Measurements from ENCODE around the gene GABRB3. TPM values are rescaled to one million over a fixed set of nuclear protein-coding genes. Genes with fewer than 3 reads are reported as not detected.

The GABRB3 gene
- total RNA-seq, 1 donor from 2014 or later = 47.9 TPM

GRCh38 chr15:26679927-26680326 lies 92.9 kb downstream of the GABRB3 start:
- H3K9me3 Mint-ChIP-seq (ENCODE audit: unreplicated experiment) = peaks cover 2% of the 10 kb centered on the region
- FAIRE-seq = no peak
- Histone ChIP-seq H3K27me3 (ENCODE audit: insufficient read depth, low read length) (no peaks in the 10 kb centered on the region), H3K4me2 (ENCODE audit: low read length) (no peak overlapping the region), H3K79me2 (ENCODE audit: insufficient read depth, low read length) (no peaks in the 10 kb centered on the region), H3K9me3 (ENCODE audit: insufficient read depth, low read depth, low read length) (no peaks in the 10 kb centered on the region), H3K4me3 (ENCODE audit: insufficient read depth, low read depth, low read length) (no peak overlapping the region), H3K27ac (ENCODE audit: low read depth, low read length) (no peak overlapping the region), H3K9ac (ENCODE audit: low read length) (no peak overlapping the region), H3K4me1 (ENCODE audit: insufficient read depth, low read length) (no peaks in the 10 kb centered on the region), H3K36me3 (ENCODE audit: insufficient read depth, low read length) (no peaks in the 10 kb centered on the region), H2AFZ (ENCODE audit: low read depth, low read length) (no peak overlapping the region), H4K20me1 (ENCODE audit: insufficient read depth, low read length) (no peaks in the 10 kb centered on the region)
- no peak overlapping the region for H3K4me3 Mint-ChIP-seq (ENCODE audit: unreplicated experiment)
- H3K27me3 Mint-ChIP-seq (ENCODE audit: low read depth, unreplicated experiment) = peaks cover 3% of the 10 kb centered on the region
- peaks cover 21% of the 10 kb centered on the region for H3K4me1 Mint-ChIP-seq (ENCODE audit: low read depth, unreplicated experiment)
- DNase-seq (ENCODE audit: low read depth) = no peak
- peaks cover 5% of the 10 kb centered on the region for H3K36me3 Mint-ChIP-seq (ENCODE audit: low read depth, unreplicated experiment)
- no peak for TF ChIP-seq EZH2 (IDR thresholded peaks at IDR 0.05; ENCODE audit: insufficient read depth, low read length)
- TF ChIP-seq CTCF (IDR thresholded peaks at IDR 0.05; ENCODE audit: insufficient read depth, low read depth, low read length) = no peak
- no peak overlapping the region for H3K27ac Mint-ChIP-seq (ENCODE audit: unreplicated experiment)

GRCh38 chr15:26676115-26676514 lies 96.8 kb downstream of the GABRB3 start:
- Histone ChIP-seq H3K4me2 (ENCODE audit: low read length) (no peak overlapping the region), H3K4me3 (ENCODE audit: insufficient read depth, low read depth, low read length) (no peak overlapping the region), H2AFZ (ENCODE audit: low read depth, low read length) (no peak overlapping the region), H3K9me3 (ENCODE audit: insufficient read depth, low read depth, low read length) (no peaks in the 10 kb centered on the region), H3K27ac (ENCODE audit: low read depth, low read length) (no peak overlapping the region), H3K4me1 (ENCODE audit: insufficient read depth, low read length) (no peaks in the 10 kb centered on the region), H3K36me3 (ENCODE audit: insufficient read depth, low read length) (no peaks in the 10 kb centered on the region), H3K79me2 (ENCODE audit: insufficient read depth, low read length) (no peaks in the 10 kb centered on the region), H3K9ac (ENCODE audit: low read length) (no peak overlapping the region), H4K20me1 (ENCODE audit: insufficient read depth, low read length) (no peaks in the 10 kb centered on the region), H3K27me3 (ENCODE audit: insufficient read depth, low read length) (no peaks in the 10 kb centered on the region)
- H3K27me3 Mint-ChIP-seq (ENCODE audit: low read depth, unreplicated experiment) = peaks cover 3% of the 10 kb centered on the region
- H3K4me3 Mint-ChIP-seq (ENCODE audit: unreplicated experiment) = no peak overlapping the region
- H3K4me1 Mint-ChIP-seq (ENCODE audit: low read depth, unreplicated experiment) = peaks cover 8% of the 10 kb centered on the region
- H3K36me3 Mint-ChIP-seq (ENCODE audit: low read depth, unreplicated experiment) = peaks cover 3% of the 10 kb centered on the region
- DNase-seq (ENCODE audit: low read depth) (no peak), FAIRE-seq (no peak)
- no peak overlapping the region for H3K27ac Mint-ChIP-seq (ENCODE audit: unreplicated experiment)
- no peak for TF ChIP-seq CTCF (IDR thresholded peaks at IDR 0.05; ENCODE audit: insufficient read depth, low read depth, low read length)
- TF ChIP-seq EZH2 (IDR thresholded peaks at IDR 0.05; ENCODE audit: insufficient read depth, low read length) = no peak
- peaks cover 2% of the 10 kb centered on the region for H3K9me3 Mint-ChIP-seq (ENCODE audit: unreplicated experiment)

GRCh38 chr15:26674467-26674866 lies 98.4 kb downstream of the GABRB3 start:
- Mint-ChIP-seq H3K4me3 (ENCODE audit: unreplicated experiment) (no peak overlapping the region), H3K27ac (ENCODE audit: unreplicated experiment) (no peak overlapping the region)

More at GRCh38 chr15:26674467-26674866, 98.4 kb downstream of the GABRB3 start:
- FAIRE-seq = no peak
- no peak overlapping the region for H3K4me2 ChIP-seq (ENCODE audit: low read length)
- H3K4me1 ChIP-seq (ENCODE audit: insufficient read depth, low read length) = no peaks in the 10 kb centered on the region
- H2AFZ ChIP-seq (ENCODE audit: low read depth, low read length) = no peak overlapping the region
- no peak overlapping the region for H3K4me3 ChIP-seq (ENCODE audit: insufficient read depth, low read depth, low read length)
- no peak for TF ChIP-seq CTCF (IDR thresholded peaks at IDR 0.05; ENCODE audit: insufficient read depth, low read depth, low read length)
- TF ChIP-seq EZH2 (IDR thresholded peaks at IDR 0.05; ENCODE audit: insufficient read depth, low read length) = no peak
- no peak for DNase-seq (ENCODE audit: low read depth)
- no peaks in the 10 kb centered on the region for H3K36me3 ChIP-seq (ENCODE audit: insufficient read depth, low read length)
- peaks cover 3% of the 10 kb centered on the region for H3K36me3 Mint-ChIP-seq (ENCODE audit: low read depth, unreplicated experiment)
- H3K9me3 Mint-ChIP-seq (ENCODE audit: unreplicated experiment) = peaks cover 2% of the 10 kb centered on the region
- H3K27me3 Mint-ChIP-seq (ENCODE audit: low read depth, unreplicated experiment) = peaks cover 3% of the 10 kb centered on the region
- H3K4me1 Mint-ChIP-seq (ENCODE audit: low read depth, unreplicated experiment) = no peaks in the 10 kb centered on the region
- H3K27me3 ChIP-seq (ENCODE audit: insufficient read depth, low read length) = no peaks in the 10 kb centered on the region
- H3K79me2 ChIP-seq (ENCODE audit: insufficient read depth, low read length) = no peaks in the 10 kb centered on the region
- H3K27ac ChIP-seq (ENCODE audit: low read depth, low read length) = no peak overlapping the region
- no peaks in the 10 kb centered on the region for H3K9me3 ChIP-seq (ENCODE audit: insufficient read depth, low read depth, low read length)
- no peak overlapping the region for H3K9ac ChIP-seq (ENCODE audit: low read length)
- no peaks in the 10 kb centered on the region for H4K20me1 ChIP-seq (ENCODE audit: insufficient read depth, low read length)

Data from astrocyte (in vitro differentiated cells and primary cell).